GM12864 (cell line): ENCODE measurements around the gene GP1BB.

Source experiments
- DNase-seq: peaks from one replicate; pipeline ENCODE4 v3.0.0-alpha.2; 2011; ENCODE audit warnings: low read depth
- H3K4me3 ChIP-seq: 2 replicates; pipeline ENCODE4 v1.5.1; 2011; ENCODE audit warnings: mild to moderate bottlenecking, low read depth, low read length, control low read depth
- TF ChIP-seq, protein P1 (sequence below): IDR thresholded peaks from 2 replicates; pipeline ENCODE4 v1.5.1; 2011; ENCODE audit warnings: low read depth, mild to moderate bottlenecking, moderate library complexity, low read length, control low read depth, inconsistent platforms; ENCODE audit errors: missing control alignments

Gene GP1BB

GRCh38 chr22:19769393-19769715 lies 46.0 kb downstream of the GP1BB start:
- DNase-seq = no peak
- H3K4me3 ChIP-seq = no peak overlapping the region
- TF ChIP-seq, protein P1, sequence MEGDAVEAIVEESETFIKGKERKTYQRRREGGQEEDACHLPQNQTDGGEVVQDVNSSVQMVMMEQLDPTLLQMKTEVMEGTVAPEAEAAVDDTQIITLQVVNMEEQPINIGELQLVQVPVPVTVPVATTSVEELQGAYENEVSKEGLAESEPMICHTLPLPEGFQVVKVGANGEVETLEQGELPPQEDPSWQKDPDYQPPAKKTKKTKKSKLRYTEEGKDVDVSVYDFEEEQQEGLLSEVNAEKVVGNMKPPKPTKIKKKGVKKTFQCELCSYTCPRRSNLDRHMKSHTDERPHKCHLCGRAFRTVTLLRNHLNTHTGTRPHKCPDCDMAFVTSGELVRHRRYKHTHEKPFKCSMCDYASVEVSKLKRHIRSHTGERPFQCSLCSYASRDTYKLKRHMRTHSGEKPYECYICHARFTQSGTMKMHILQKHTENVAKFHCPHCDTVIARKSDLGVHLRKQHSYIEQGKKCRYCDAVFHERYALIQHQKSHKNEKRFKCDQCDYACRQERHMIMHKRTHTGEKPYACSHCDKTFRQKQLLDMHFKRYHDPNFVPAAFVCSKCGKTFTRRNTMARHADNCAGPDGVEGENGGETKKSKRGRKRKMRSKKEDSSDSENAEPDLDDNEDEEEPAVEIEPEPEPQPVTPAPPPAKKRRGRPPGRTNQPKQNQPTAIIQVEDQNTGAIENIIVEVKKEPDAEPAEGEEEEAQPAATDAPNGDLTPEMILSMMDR = no peak

DNA sequence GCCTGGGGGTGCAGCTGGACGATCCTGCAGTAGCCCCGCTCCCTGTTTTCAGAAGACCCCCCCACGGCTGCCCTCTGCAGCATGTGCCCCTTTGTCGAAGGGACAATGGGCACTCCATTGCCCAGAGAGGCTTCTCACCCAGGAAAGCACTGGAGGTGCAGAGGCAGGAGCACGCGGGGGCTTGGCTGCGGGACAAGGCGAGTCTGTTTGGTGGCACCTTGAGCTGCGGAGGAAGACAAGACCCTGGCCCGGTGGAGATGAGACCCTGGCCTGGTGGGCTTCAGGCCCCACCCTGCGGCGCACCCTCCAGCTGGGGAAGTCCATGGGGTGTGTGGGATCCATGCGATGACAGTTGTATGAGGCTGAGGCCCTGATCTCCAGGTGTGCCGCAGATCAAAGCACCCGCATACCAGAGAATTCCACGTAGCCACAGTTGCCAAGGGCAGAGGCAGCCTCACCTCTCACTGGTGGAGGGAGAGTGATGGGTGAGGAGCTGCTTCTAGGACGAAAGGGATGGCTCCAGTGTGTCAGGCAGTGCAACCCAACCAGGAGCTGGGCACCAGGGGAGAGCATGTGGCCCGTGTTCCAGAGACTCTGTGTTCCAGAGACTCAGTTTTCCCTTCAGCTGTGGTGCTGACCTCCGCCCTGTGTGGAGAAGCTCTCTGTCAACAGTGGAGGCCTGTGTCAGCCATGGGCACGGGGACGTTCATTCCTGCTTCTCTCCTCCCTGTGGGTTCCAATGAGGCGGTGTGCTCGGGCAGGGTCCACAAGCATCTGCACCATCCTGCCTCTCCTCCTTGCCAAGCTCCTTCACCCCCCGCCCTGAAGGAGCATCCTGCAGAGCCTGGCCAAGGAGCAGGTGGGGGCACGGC lies 47.2 kb downstream of the GP1BB start:
- TF ChIP-seq, protein P1 = no peak
- no peak overlapping the region for H3K4me3 ChIP-seq
- no peak for DNase-seq

- no peak overlapping the region for H3K4me3 ChIP-seq
- no peak for DNase-seq
- TF ChIP-seq, protein P1 = no peak
These were observed 49.0 kb downstream of the GP1BB start for GRCh38 chr22:19772422-19772672.

DNA sequence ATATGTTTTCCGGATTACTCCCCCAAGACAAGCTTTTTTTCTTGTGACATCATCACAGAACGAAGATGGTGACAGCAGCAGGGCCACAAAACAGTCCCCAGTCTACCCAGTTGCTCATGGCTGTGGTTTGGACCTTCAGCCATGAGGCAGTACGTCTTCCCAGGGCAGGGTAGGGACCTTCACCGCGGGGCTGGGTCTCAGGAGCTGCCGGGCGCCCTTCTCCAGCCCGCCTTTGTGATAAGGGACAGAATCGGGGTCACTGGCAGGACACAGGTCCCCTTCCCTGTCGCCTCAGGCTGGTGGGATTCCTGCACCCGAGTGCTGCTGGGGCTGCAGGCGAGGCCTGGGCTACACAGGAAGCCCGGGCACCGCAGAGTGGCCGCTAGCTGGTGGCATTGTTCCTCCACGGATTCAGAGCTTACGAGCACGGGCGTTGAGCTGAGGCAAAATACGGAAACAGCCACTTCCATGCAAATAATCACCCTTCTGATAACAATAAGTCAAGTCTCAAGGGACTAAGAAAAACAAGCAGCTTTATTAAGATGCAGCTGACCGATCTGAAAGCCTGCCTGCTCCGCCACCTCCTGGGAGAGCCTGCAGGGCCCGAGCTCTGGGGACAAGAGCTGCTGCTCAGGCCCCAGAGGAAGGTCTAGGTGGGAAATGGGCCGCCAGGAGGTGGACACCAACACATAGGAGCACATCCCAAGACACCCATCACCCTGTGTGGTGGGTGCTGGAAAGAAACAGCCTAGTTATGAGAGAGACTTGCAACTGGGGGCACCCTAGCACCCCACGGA lies 49.5 kb downstream of the GP1BB start:
- H3K4me3 ChIP-seq = no peak overlapping the region
- TF ChIP-seq, protein P1 = peak; percentile 27
- DNase-seq = peak; percentile 46

- TF ChIP-seq, protein P1 = no peak
These were observed 50.2 kb downstream of the GP1BB start for GRCh38 chr22:19773470-19774040.

More at GRCh38 chr22:19773470-19774040, 50.2 kb downstream of the GP1BB start:
- DNase-seq = no peak
- H3K4me3 ChIP-seq = no peak overlapping the region
